ENCODE measurements around the gene PARVG.

- TF ChIP-seq CTCF (IDR thresholded peaks at IDR 0.05) (no peak), POLR2A (IDR thresholded peaks at IDR 0.05) (no peak)
Measured at GRCh38 chr22:44167501-44167900, 13.2 kb upstream of the PARVG start.
